Measurements from ENCODE around the gene NUP62. TPM values are rescaled to one million over a fixed set of nuclear protein-coding genes. Genes with fewer than 3 reads are reported as not detected.

Gene NUP62
- total RNA-seq, 2 experiments from 2014 or later, result 113 to 119 TPM

- ATAC-seq (peak; percentile 80), DNase-seq (peak; percentile 84)
- TF ChIP-seq, protein P1, sequence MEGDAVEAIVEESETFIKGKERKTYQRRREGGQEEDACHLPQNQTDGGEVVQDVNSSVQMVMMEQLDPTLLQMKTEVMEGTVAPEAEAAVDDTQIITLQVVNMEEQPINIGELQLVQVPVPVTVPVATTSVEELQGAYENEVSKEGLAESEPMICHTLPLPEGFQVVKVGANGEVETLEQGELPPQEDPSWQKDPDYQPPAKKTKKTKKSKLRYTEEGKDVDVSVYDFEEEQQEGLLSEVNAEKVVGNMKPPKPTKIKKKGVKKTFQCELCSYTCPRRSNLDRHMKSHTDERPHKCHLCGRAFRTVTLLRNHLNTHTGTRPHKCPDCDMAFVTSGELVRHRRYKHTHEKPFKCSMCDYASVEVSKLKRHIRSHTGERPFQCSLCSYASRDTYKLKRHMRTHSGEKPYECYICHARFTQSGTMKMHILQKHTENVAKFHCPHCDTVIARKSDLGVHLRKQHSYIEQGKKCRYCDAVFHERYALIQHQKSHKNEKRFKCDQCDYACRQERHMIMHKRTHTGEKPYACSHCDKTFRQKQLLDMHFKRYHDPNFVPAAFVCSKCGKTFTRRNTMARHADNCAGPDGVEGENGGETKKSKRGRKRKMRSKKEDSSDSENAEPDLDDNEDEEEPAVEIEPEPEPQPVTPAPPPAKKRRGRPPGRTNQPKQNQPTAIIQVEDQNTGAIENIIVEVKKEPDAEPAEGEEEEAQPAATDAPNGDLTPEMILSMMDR (IDR thresholded peaks at IDR 0.05), result peak; percentile 99
- peaks cover 4% of the 10 kb centered on the region for H3K36me3 Mint-ChIP-seq (ENCODE audit: low read depth)
- H3K27ac Mint-ChIP-seq, result no peak overlapping the region
- ChIA-PET POLR2A (interaction anchor here (0.9 kb wide), 1 partner anchor 45 kb away, joined by 3 read pairs; no protein-coding TSS in a partner anchor), CTCF (interaction anchor here (0.6 to 4.2 kb wide), 28 partner anchors 9 to 199 kb away, joined by 3 to 55 read pairs (median 4); partner anchors contain the start of genes ATF5 and NUP62)
- H3K4me3 Mint-ChIP-seq, result no peak overlapping the region
- peaks cover 3% of the 10 kb centered on the region for H3K27me3 Mint-ChIP-seq
- no peaks in the 10 kb centered on the region for H3K9me3 Mint-ChIP-seq
- intact Hi-C loops (cut with micrococcal nuclease), result no loop called here
- peaks cover 15% of the 10 kb centered on the region for H3K4me1 Mint-ChIP-seq (ENCODE audit: low read depth)
Observed at GRCh38 chr19:49937750-49938381, 8.6 kb upstream of the NUP62 start.

GRCh38 chr19:49936549-49936948 lies 7.2 kb upstream of the NUP62 start:
- H3K4me3 Mint-ChIP-seq, result no peak overlapping the region
- TF ChIP-seq, protein P1 (IDR thresholded peaks at IDR 0.05), result no peak
- H3K9me3 Mint-ChIP-seq, result no peaks in the 10 kb centered on the region
- H3K27me3 Mint-ChIP-seq, result no peaks in the 10 kb centered on the region
- ATAC-seq, result no peak
- intact Hi-C loops (cut with micrococcal nuclease), result no loop called here
- no peak for DNase-seq
- ChIA-PET CTCF (interaction anchor here (1.1 to 4.2 kb wide), 5 partner anchors 8 to 66 kb away, joined by 3 to 55 read pairs (median 14); partner anchors contain the start of genes ATF5 and NUP62), POLR2A (no interaction called here)
- H3K27ac Mint-ChIP-seq, result no peak overlapping the region
- H3K36me3 Mint-ChIP-seq (ENCODE audit: low read depth), result peaks cover 10% of the 10 kb centered on the region
- peaks cover 25% of the 10 kb centered on the region for H3K4me1 Mint-ChIP-seq (ENCODE audit: low read depth)

DNA sequence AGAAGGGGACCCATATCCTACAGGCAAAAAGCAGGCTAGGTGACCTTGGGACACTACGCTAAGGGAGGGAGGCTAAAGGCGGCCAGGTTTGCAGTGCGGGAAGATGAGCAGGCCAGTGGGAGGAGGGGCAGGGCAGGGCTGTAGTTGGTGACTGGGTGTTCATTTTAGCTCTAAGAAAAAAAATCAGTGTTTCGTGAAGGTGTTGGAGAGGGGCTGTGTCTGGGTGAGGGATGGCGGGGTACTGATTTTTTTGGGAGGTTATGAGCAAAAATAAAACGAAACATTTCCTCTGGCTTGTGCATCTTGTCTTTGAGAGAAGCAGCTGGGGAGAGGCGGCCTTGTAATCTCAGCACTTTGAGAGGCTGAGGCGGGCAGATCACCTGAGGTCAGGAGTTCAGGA lies 4.3 kb upstream of the NUP62 start:
- Mint-ChIP-seq H3K9me3 (peaks cover 4% of the 10 kb centered on the region), H3K4me3 (no peak overlapping the region), H3K27ac (no peak overlapping the region), H3K27me3 (no peaks in the 10 kb centered on the region), H3K36me3 (ENCODE audit: low read depth) (peaks cover 27% of the 10 kb centered on the region), H3K4me1 (ENCODE audit: low read depth) (peaks cover 36% of the 10 kb centered on the region)
- DNase-seq, result no peak
- intact Hi-C loops (cut with micrococcal nuclease), result loop anchor here (2.0 to 5.0 kb wide), 2 partner anchors 36 to 49 kb away; partner anchors contain the start of gene IL4I1
- ChIA-PET POLR2A (interaction anchor here (0.6 to 1.2 kb wide), 3 partner anchors 17 to 97 kb away, joined by 3 to 4 read pairs (median 3); no protein-coding TSS in a partner anchor), CTCF (interaction anchor here (0.9 kb wide), 1 partner anchor 51 kb away, joined by 4 read pairs; no protein-coding TSS in a partner anchor)
- ATAC-seq, result no peak
- TF ChIP-seq, protein P1 (IDR thresholded peaks at IDR 0.05), result no peak

DNA sequence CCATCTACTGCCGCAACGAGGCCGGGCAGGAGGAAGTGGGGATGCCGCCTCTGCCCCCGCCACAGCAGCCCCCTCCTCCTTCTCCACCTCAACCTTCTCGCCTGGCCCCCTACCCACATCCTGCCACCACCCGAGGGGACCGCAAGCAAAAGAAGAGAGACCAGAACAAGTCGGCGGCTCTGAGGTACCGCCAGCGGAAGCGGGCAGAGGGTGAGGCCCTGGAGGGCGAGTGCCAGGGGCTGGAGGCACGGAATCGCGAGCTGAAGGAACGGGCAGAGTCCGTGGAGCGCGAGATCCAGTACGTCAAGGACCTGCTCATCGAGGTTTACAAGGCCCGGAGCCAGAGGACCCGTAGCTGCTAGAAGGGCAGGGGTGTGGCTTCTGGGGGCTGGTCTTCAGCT lies 3.4 kb upstream of the NUP62 start:
- Mint-ChIP-seq H3K4me3 (peak overlapping the region; percentile 34), H3K4me1 (ENCODE audit: low read depth) (peaks cover 38% of the 10 kb centered on the region), H3K36me3 (ENCODE audit: low read depth) (peaks cover 34% of the 10 kb centered on the region), H3K27me3 (no peaks in the 10 kb centered on the region), H3K9me3 (peaks cover 4% of the 10 kb centered on the region), H3K27ac (peak overlapping the region; percentile 62)
- intact Hi-C loops (cut with micrococcal nuclease), result loop anchor here (2.0 to 5.0 kb wide), 2 partner anchors 35 to 50 kb away; partner anchors contain the start of gene IL4I1
- no peak for ATAC-seq
- ChIA-PET CTCF (no interaction called here), POLR2A (interaction anchor here (1.2 kb wide), 1 partner anchor 54 kb away, joined by 4 read pairs; no protein-coding TSS in a partner anchor)
- peak; percentile 65 for DNase-seq
- TF ChIP-seq, protein P1 (IDR thresholded peaks at IDR 0.05), result no peak

GRCh38 chr19:49932041-49932451 lies 2.7 kb upstream of the NUP62 start:
- intact Hi-C loops (cut with micrococcal nuclease), result loop anchor here (2.0 to 5.0 kb wide), 2 partner anchors 35 to 51 kb away; partner anchors contain the start of gene IL4I1
- Mint-ChIP-seq H3K4me3 (no peak overlapping the region), H3K27me3 (no peaks in the 10 kb centered on the region), H3K27ac (peak overlapping the region; percentile 21), H3K9me3 (peaks cover 4% of the 10 kb centered on the region), H3K36me3 (ENCODE audit: low read depth) (peaks cover 41% of the 10 kb centered on the region), H3K4me1 (ENCODE audit: low read depth) (peaks cover 45% of the 10 kb centered on the region)
- no peak for DNase-seq
- ChIA-PET POLR2A (no interaction called here), CTCF (no interaction called here)
- TF ChIP-seq, protein P1 (IDR thresholded peaks at IDR 0.05), result no peak
- no peak for ATAC-seq
